ENCODE measurements around the gene TMEM239. TPM values are rescaled to one million over a fixed set of nuclear protein-coding genes. Genes with fewer than 3 reads are reported as not detected.
"Not testable (repeated sequence)": the region's sequence is repeated elsewhere in the genome, so short reads cannot be mapped to it uniquely, and the experiment has no call there.

TMEM239 gene
- total RNA-seq, 1 donor from 2014 or later: not detected

- TF ChIP-seq CTCF (IDR thresholded peaks at IDR 0.05; ENCODE audit: borderline replicate concordance): no peak
- Histone ChIP-seq H3K27ac (replicated peaks) (no peak overlapping the region), H3K36me3 (no peaks in the 10 kb centered on the region), H3K4me1 (peaks cover 5% of the 10 kb centered on the region), H3K9me3 (replicated peaks) (no peaks in the 10 kb centered on the region), H3K4me3 (no peak overlapping the region), H3K27me3 (ENCODE audit: low read depth) (peaks cover 66% of the 10 kb centered on the region)
- no peak for DNase-seq
- intact Hi-C loops (cut with micrococcal nuclease): no loop called here
Measured at GRCh38 chr20:2825761-2826160, 9.6 kb downstream of the TMEM239 start.

- no peak for TF ChIP-seq CTCF (IDR thresholded peaks at IDR 0.05; ENCODE audit: borderline replicate concordance)
- Histone ChIP-seq H3K9me3 (replicated peaks) (no peaks in the 10 kb centered on the region), H3K27ac (replicated peaks) (no peak overlapping the region), H3K36me3 (no peaks in the 10 kb centered on the region), H3K4me1 (no peaks in the 10 kb centered on the region), H3K27me3 (ENCODE audit: low read depth) (peaks cover 57% of the 10 kb centered on the region), H3K4me3 (no peak overlapping the region)
- intact Hi-C loops (cut with micrococcal nuclease): no loop called here
- no peak for DNase-seq
Measured at GRCh38 chr20:2826655-2827054, 10.5 kb downstream of the TMEM239 start.

- Histone ChIP-seq H3K36me3 (no peaks in the 10 kb centered on the region), H3K9me3 (replicated peaks) (no peaks in the 10 kb centered on the region), H3K27ac (replicated peaks) (no peak overlapping the region), H3K4me1 (no peaks in the 10 kb centered on the region), H3K27me3 (ENCODE audit: low read depth) (peaks cover 51% of the 10 kb centered on the region), H3K4me3 (no peak overlapping the region)
- no peak for DNase-seq
- intact Hi-C loops (cut with micrococcal nuclease): no loop called here
- TF ChIP-seq CTCF (IDR thresholded peaks at IDR 0.05; ENCODE audit: borderline replicate concordance): no peak
Measured at GRCh38 chr20:2829376-2829775, 13.2 kb downstream of the TMEM239 start.

- H3K36me3 ChIP-seq; H3K27ac ChIP-seq (replicated peaks); H3K4me3 ChIP-seq; DNase-seq; H3K4me1 ChIP-seq; intact Hi-C loops (cut with micrococcal nuclease); H3K9me3 ChIP-seq (replicated peaks): not testable (repeated sequence)
- H3K27me3 ChIP-seq (ENCODE audit: low read depth): peaks cover 44% of the 10 kb centered on the region
Measured at GRCh38 chr20:2831206-2831605, 15.0 kb downstream of the TMEM239 start.

- no peak for TF ChIP-seq CTCF (IDR thresholded peaks at IDR 0.05; ENCODE audit: borderline replicate concordance)
- no peak overlapping the region for H3K4me3 ChIP-seq
- H3K36me3 ChIP-seq: peaks cover 4% of the 10 kb centered on the region
- H3K27me3 ChIP-seq (ENCODE audit: low read depth): peaks cover 19% of the 10 kb centered on the region
- H3K9me3 ChIP-seq (replicated peaks): no peaks in the 10 kb centered on the region
- no peak for DNase-seq
- intact Hi-C loops (cut with micrococcal nuclease): no loop called here
- H3K4me1 ChIP-seq: no peaks in the 10 kb centered on the region
- H3K27ac ChIP-seq (replicated peaks): no peak overlapping the region
Measured at GRCh38 chr20:2833761-2834160, 17.6 kb downstream of the TMEM239 start.

GRCh38 chr20:2834401-2835110 lies 18.4 kb downstream of the TMEM239 start:
- no peaks in the 10 kb centered on the region for H3K9me3 ChIP-seq (replicated peaks)
- no peak for DNase-seq
- TF ChIP-seq CTCF (IDR thresholded peaks at IDR 0.05; ENCODE audit: borderline replicate concordance): no peak
- H3K27ac ChIP-seq (replicated peaks): no peak overlapping the region
- peaks cover 4% of the 10 kb centered on the region for H3K36me3 ChIP-seq
- peaks cover 5% of the 10 kb centered on the region for H3K4me1 ChIP-seq
- peaks cover 12% of the 10 kb centered on the region for H3K27me3 ChIP-seq (ENCODE audit: low read depth)
- intact Hi-C loops (cut with micrococcal nuclease): no loop called here
- no peak overlapping the region for H3K4me3 ChIP-seq

Measured in left ventricle myocardium inferior (tissue), 1 donor.